ENCODE data around the gene PADI2.
A peak's percentile ranks its signal among the peaks of the same experiment; 100 is the strongest.

Gene PADI2

DNA sequence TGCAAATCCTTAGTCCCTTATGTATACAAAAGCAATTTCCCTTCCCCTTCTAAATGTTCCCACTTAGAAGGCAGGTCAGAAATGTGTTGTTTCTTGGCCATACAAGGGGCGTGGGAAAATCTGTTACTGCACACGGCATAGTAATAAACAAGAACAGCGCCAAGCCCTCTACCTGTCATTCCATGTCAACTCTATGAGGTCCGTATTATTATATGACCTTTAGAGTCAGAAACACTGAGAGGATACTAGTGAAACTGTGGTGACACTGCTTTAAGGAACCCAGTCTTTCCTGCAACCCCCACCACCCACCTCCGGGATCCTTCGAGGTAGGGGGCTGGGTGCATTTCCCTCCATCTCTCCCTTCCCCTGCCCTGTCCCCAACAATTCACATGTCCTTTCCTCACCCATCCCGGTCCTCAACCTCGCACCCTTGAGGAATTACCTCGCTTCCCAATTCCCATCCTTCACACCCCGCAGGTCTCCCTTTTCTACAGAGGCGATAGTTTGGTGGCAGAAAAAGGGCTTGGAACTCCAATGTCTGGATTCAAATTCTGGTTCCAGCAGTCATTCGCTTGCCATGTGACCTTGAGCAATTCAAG is 66.1 kb downstream of the PADI2 start:
- DNase-seq: no peak

DNA sequence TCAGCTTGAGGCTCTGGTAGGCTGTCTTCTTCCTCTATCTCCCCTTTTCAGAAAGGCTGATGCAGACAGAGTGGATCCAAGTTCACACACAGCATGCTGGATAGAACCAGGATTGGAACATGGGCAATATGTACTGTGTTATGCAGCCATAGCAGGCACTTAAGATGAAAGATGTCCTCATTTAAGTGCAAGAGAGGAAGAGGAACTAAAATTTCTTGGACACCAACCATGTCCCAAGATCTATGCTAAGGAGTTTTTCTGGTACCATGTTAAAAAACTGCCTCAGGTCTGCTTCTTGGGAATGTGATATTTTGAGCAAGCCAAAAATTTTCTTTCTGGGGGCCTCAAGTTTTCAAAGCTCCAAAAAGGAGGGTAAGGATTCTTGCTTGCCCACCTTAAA is 66.6 kb downstream of the PADI2 start:
- no peak for DNase-seq

DNA sequence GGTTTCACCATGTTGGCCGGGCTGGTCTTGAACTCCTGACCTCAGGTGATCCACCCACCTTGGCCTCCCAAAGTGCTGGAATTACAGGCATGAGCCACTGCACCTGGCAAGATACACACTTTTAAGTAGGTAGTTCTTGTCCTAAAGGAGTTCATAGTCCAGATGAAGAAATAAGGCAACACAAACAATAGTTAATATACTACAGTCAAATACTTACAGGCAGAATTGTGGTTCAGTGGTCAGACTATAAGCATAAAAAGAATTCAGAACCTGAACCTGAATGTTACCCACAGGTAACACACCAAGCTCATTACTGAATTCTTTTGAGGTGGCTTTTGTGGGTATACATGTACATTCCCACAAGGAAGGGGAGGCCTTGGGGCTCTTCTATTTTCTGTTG is 67.2 kb downstream of the PADI2 start:
- no peak for DNase-seq

DNA sequence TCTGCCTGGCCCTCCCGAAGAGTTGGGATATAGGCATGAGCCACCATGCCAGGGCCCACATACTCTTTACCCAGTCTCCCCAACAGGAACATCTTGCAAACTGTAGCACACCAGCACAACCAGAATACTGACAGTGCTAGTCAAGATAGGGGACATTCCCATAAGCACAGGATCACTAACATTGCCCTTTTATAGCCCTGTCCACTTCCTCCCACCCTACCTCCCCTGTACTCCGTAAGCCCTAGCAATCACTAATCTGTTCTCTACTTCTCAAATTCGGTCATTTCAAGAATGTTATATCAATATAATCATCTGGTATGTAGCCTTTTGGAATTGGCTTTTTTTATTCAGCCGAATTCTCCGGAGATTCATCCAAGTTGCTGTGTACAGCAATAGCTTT is 71.3 kb downstream of the PADI2 start:
- DNase-seq: no peak

DNA sequence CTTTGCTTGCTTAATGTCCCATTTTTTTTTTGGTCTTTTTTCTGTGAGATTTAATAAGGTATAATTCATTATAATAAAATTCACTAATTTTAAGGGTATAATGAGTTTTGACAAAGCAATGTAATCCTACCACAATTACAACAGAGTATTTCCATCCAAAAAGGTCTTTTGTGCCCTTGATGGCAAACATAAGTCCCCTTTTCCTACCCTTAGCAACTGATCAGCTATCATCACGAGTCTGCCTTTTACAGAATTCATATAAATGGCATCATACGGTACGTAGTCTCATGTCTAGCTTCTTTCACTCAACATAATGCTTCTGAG is 73.0 kb downstream of the PADI2 start:
- no peak for DNase-seq

DNA sequence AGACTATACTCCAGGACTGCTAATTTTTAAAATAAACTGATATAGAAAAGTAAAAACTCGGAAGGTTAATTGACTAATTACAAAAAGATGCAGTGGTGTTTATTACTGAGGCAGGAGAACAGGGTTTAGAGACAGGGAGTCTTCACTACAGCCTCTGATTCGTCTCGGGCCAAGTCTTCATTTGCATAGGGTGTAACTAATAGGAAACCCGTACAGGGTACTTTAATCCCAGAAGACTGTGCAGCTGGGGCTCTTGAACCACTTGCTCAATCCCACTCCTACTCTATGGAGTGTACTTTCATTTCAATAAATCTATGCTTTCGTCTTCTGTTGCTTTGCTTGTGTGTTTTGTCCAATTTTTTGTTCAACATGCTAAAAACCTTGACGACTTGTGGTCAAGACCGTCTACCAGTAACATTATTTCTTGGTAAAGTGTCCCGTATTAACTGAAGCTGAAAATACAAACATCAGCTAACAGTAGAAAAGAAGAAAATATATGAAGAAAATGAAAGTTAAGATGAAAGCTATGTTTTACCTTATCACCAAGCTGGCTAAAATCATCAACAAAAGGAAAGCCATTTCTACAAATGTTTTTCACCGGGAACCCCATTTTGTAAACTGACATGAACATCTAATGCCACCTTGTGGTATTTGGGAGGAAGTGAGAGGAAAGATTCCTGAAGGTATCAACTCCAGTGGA is 73.5 kb downstream of the PADI2 start:
- DNase-seq: peak; percentile 24

DNA sequence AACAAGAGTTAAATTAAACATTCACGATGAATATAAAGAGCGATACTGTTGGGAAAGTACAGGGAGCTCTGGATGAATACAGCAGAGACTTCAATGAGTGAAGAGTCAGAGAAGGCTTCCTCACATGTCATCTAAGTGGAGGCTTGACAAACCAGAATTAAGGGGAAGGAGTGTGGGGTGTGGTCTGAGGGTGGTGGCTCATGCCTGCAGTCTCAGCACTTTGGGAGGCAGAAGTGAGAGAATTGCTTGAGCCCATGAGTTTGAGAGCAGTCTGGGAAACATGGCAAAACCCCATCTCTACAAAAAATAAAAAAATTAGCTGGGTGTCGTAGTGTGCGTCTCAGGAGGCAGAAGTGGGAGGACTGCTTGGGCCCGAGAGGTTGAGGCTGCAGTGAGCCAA is 74.1 kb downstream of the PADI2 start:
- DNase-seq: no peak

DNA sequence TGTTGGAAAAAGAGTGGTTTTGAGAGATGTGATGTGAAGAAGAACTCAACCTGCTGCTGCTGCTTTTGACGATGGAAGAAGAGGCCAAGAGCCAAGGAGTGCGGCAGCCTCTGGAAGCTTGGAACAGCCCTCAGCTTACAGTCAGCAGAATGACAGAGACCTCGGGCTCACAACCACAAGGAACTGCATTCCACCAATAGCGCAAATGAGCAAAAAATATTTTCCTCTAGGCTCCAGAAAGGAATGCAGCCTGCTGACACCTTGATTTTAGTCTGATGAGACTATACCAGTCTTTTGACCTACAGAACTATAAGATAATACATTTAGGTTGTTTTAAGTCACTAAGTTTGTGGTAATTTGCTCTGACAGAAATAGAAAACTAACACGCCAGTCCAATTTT is 75.6 kb downstream of the PADI2 start:
- no peak for DNase-seq

DNA sequence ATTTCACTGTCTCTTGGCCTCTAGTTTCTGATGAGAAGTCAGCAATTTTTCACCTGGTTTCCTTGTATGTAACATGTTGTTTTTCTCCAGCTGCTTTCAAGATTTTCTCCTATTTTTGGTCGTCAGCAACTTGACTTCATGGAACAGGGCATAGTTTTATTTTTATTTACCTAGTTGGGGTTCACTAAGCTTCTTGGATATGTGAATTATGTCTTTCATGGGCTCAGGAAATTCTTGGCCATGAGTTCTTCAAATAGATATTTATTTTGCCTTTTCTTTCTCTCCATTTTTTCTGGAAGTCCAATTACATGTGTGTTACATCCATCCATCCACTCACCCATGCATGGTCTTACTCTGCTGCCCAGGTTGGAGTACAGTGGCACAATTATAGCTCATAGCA is 79.1 kb downstream of the PADI2 start:
- no peak for DNase-seq

DNA sequence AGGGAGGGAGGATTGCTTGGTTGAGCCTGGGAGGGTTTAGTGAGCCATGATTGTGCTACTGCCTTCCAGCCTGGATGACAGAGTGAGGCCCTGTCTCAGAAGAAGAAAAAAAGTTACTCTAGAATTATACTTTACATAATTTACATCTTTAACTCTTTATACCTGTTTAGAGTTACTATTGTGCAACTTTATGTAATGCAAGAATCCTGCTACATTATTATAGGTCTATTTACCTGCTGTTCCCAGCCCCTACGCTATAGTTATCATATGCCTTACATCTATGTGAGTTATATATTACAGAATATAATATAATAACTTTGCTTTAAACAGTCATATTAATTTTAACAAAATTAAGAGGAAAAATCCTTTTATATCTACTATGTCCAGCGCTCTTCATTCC is 79.7 kb downstream of the PADI2 start:
- no peak for DNase-seq

DNA sequence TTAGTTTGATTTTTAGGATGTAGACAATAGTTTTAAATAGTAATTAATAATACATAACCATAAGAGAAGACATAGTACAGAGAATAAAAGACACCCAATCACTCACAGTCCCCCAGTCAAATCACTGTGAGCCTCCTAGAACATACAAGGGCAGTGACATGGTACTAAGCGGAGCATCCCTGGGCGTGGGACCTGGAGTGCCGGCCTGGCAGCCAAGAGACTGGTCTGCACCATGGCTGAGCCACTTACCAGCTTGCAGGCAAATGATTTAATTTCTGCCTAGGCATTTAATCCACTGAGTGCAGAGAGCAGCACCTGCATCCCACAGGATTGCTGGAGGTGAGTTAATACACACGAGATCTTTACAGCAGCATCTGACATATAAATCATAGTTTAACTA is 85.8 kb downstream of the PADI2 start:
- no peak for DNase-seq

DNA sequence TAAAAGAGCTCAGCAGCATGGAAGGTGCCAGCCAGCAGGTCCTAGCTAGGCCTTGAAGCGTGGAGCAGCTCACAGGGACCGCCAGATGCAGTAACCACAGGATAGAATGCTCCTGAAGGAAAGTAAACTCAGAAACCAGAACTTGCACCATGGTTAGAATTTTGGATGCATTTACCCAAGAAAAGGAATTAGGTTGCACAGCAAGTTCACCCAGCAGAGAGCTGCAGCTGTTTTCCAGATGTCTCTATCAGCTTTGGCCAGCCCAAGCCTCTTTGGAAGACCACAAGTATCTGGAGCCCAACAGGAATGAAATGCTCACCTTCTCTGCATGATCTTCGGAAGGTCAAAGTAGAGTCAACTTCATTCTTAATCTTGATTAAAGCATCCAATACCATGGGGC is 86.5 kb downstream of the PADI2 start:
- no peak for DNase-seq

DNA sequence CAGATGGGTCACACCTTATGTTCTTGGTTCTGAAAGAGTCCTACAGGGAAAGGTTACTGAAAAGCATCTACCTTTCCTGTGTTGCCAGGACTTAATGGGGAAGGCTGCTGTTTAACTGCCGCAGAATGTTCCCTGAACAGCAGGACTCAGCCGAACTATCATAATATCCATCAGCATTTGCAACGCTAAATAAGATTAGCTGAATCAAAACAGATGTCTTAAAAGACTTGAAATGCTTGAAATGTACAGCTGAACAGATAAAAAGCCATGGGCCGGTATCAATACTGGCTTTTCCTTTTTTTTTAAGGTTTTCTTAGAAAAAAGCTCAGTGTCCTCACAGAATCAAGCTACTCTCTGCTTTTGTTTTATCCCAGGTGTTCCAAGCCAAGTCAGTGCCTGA is 87.8 kb downstream of the PADI2 start:
- no peak for DNase-seq

DNA sequence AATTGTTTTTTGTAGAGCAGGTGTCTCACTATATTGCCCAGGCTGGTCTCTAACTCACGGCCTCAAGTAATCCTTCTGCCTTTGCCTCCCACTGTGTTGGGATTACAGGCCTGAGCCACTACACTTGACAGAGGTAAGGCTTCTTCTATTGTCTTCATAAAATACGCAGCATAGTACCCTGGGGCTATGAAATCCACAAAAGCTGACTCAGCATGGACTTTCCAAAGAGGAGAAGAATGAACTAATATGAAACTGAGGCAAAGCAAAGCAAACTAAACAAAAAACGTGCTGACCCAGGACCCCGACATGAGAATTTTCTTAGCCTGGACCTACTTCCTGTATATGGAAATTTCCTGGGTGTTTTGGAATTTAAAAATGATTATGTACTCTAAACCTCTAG is 89.0 kb downstream of the PADI2 start:
- DNase-seq: no peak

DNA sequence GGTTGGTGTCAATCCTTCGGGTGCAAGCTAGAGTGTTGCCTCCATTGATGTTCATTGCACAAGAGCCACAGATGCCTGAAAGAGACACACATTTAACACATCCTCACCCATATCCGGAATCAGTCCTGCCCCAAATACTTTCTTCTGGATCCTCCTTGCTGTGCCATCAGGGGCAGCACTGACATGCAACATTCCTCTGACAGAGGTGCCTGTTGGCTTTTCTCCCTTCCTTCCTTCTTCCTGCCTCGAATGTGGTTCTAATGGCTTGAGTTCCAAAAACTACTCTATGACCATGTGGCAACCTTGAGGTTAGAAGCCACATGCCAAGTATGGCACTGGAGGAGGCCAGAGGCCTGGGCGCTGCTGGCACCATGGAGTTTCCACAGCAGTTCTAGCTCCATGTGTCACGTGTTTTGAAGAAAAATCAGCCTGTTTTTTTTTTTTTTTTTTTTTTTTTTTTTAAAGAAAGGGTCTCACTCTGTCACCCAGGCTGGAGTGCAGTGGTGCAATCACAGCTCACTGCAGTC is 90.5 kb downstream of the PADI2 start:
- no peak for DNase-seq

DNA sequence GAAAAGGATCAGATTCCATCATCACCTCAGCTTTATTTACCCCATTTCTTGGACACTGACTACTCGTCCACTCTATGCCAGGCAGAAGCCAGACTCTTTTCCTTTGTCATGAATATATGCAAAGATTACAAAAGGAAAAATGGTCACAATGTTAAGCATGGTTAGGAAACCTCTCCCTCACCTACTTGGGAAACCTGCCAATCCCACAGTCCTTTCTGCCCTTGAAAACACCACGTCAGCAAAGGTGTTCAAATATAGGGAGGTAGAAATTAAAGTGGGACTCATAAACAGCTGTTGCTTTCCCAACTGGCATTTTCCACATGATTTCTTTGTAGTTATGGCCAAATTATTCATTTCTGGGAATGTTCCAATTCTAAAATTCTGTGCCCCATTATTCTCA is 91.4 kb downstream of the PADI2 start:
- DNase-seq: no peak

DNA sequence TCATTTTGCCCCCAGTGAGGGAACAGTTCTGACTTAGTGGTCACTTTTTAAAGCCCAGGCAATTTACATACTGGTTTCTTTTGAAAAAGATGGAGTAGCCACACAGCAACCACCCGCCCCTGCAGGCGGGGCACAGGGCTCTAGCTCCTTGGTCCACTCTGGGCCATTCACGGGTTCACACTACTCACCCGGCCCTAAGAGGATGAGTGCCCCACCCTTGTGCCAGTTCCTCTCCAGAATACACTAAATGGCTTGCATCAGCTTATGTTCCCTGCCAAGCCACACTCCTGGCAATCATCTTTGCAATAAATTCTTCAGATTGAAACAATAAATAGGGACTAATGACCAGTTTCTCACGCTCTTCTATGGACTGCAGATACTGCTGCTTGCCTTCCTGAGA is 91.8 kb downstream of the PADI2 start:
- no peak for DNase-seq

DNA sequence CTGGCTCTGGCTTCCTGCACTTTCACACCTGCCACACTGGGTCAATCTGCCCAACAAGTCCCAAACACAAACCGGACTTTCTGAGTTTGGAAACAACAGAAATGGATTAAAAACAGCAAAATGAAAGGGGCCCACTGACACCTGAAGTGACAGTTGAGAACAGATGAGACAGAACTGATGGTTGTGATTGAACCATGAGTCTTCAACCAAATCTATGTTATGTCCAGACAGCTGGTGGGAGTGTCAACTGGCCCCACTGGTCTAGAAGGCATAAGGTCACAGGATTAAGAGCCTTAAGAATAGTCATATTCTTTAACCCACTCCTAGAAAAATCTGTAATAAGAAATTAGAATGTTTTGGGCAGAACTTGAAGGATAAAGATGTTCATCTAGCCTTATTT is 94.5 kb downstream of the PADI2 start:
- DNase-seq: no peak

DNA sequence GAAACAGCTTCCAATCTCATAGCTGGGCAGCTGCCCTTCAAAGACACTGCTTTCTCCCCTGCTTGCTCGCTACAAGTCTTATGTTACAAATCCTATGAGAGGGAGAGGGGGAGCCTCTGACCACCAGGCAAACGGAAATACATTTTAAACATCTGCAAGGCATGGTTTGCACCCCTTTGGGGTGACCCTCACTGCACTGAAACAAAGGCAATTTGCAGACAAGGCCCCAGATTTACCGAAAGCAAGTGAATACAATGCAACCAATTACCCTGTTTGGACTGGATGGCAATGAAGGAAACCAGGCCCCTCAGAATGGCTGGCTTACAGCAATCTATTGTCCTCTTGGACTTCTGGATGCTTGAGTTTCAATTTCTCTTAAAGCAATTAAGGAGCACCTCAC is 95.7 kb downstream of the PADI2 start:
- DNase-seq: no peak

DNA sequence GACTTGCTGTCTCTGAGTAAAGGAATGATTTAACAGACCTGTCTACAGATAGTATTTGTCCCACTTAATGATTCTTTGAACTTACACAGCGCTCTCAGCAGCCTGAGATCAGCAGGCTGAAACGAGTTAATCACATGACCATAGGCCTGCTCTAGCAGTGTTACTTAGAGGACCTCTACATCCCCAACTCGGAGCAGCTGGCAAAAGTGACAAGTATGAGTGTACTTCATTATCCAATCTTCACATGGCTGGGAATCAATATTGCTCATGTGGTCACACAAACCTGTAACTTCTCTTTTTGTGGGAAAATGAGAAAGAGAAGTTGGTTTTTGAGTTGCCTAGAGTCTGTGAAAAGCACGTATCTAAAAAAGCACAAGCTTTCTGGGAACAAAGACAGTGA is 96.1 kb downstream of the PADI2 start:
- peak; percentile 3 for DNase-seq

DNA sequence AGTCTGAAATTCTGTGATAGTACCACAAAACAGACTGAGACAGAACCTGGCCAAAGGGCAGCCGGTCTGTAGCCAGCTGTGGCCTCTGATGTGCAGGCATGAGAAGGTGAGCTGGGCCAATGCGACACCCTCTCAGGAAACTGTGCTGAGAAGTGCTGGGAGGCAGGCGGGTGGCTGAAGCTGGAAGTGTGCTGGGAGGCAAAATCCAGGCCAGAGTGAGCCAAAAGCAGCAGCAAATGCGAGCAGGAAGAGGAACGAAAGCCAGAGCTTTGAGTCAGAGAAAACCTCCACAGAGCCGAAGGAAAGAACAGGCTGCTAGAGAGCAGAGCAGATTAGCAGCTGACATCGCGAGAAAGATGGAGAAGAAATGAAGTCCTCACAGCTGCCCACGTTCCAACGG is 97.4 kb downstream of the PADI2 start:
- DNase-seq: no peak

DNA sequence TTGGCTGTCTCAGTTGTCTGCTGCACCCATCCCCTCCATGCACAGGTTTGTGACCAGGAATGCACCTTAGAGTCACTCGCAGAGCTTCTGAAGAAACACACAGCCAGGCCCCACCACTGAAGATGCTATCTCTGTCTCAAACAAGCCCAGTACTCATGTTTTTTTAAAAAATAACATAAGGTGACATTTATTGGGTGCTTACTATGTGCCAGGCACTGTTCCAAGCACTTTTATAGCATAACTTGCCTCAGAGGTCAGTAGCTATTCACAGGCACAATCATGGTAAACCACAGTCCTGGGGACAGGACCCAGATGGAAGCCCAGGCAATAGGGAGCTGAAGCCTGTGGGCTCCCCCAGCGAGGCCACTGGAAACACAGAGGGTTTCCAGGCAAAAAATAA is 98.7 kb downstream of the PADI2 start:
- no peak for DNase-seq

DNA sequence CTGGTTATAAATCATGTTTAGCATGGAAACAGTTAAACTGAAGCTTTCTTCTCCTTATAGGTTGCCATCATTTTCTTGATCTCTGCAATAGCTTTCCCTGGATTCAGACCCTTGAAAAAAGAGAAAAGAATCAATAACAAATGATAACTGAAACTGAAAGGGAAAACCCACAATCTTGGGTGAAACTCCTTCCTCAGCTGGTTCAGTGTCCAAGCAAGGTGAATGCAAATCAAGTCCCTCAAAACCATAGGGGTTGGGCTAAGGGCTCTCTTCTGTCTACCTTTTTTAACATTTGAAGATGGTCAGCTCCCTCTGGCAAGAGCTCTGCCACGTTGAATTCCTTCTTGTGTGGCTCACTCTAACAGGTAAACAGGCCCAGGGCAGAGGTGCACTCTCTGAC is 100.4 kb downstream of the PADI2 start:
- DNase-seq: no peak

DNA sequence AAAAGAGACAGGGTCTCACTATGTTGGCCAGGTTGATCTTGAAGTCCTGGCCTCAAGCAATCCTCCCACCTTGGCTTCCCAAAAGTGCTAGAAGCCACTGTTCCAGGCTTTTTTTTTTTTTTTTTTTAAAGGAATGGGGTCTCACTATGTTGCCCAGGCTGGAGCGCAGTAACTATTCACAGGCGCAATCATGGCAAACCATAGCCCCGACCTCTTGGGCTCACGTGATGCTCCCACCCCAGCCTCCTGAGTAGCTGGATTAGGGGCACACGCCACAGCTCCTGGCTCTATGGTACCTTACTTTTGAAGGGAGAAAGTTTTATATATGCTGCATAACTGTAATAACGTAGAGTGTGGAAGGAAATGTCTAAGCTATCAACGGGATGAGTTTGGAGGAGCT is 101.8 kb downstream of the PADI2 start:
- DNase-seq: no peak
